T47D (cell line): ENCODE results near the gene UBE2G2.
A peak's percentile ranks its signal among the peaks of the same experiment; 100 is the strongest.

Experiments
- DNase-seq, 2 experiments: peaks; one replicate each; pipeline versions ENCODE4 v3.0.0 to v3.0.0-alpha.2; 2011 to 2012; ENCODE audit warnings: low read depth in 1 of 2, low spot score in 1 of 2
- JUND ChIP-seq: IDR thresholded peaks from 2 replicates; pipeline ENCODE4 v1.6.1; 2012; ENCODE audit warnings: low read depth
- in situ Hi-C: cut with HindIII; loops from 2 replicates; pipeline ENCODE4 v1.10.0; 2016; ENCODE audit warnings: low sequenced_read_pairs, low pct_unique_long_range_greater_than_20kb

Gene UBE2G2

GRCh38 chr21:44780767-44781459, 20.7 kb downstream of the UBE2G2 start:
- in situ Hi-C loops = no loop called here
- TF ChIP-seq JUND = no peak
- no peak for DNase-seq

GRCh38 chr21:44780137-44780502, 21.5 kb downstream of the UBE2G2 start:
- in situ Hi-C loops = no loop called here
- no peak for TF ChIP-seq JUND
- no peak for DNase-seq

GRCh38 chr21:44779417-44780136, 22.0 kb downstream of the UBE2G2 start:
- in situ Hi-C loops = no loop called here
- no peak for TF ChIP-seq JUND
- DNase-seq = no peak

GRCh38 chr21:44778983-44779382, 22.6 kb downstream of the UBE2G2 start:
- in situ Hi-C loops = no loop called here
- TF ChIP-seq JUND = no peak
- DNase-seq = no peak

GRCh38 chr21:44778499-44778911, 23.1 kb downstream of the UBE2G2 start:
- no peak for DNase-seq
- in situ Hi-C loops = no loop called here
- no peak for TF ChIP-seq JUND

GRCh38 chr21:44778094-44778493, 23.5 kb downstream of the UBE2G2 start:
- TF ChIP-seq JUND = no peak
- in situ Hi-C loops = no loop called here
- no peak for DNase-seq

- no peak for TF ChIP-seq JUND
- in situ Hi-C loops = no loop called here
- DNase-seq = no peak
These were observed 26.6 kb downstream of the UBE2G2 start for GRCh38 chr21:44774972-44775371.

GRCh38 chr21:44773291-44773932, 28.2 kb downstream of the UBE2G2 start:
- in situ Hi-C loops = no loop called here
- DNase-seq = peak in 1 of 2 experiments; percentile 81
- TF ChIP-seq JUND = no peak

GRCh38 chr21:44771896-44772525, 29.6 kb downstream of the UBE2G2 start:
- in situ Hi-C loops = no loop called here
- TF ChIP-seq JUND = no peak
- no peak for DNase-seq

GRCh38 chr21:44767834-44768831, 33.5 kb downstream of the UBE2G2 start:
- in situ Hi-C loops = no loop called here
- TF ChIP-seq JUND = no peak
- DNase-seq = no peak

GRCh38 chr21:44766818-44767354, 34.7 kb downstream of the UBE2G2 start:
- in situ Hi-C loops = no loop called here
- TF ChIP-seq JUND = no peak
- DNase-seq = no peak
